Tibial nerve (tissue), 3 donors: ENCODE results near the gene ROPN1L.
A peak's percentile ranks its signal among the peaks of the same experiment; 100 is the strongest.

Experiments
- CTCF ChIP-seq, 5 experiments: fragments of 200-600 bp in 3 of 5; fragments of 450-650 bp in 2 of 5; sonication (generic) in 3 of 5; IDR thresholded peaks; one replicate each; pipeline ENCODE4 v1.5.1; 2016 to 2019; ENCODE audit warnings: antibody characterized with exemption in 5 of 5, mild to moderate bottlenecking in 3 of 5, moderate library complexity in 2 of 5
- POLR2A ChIP-seq, 2 donors: fragments of 450-650 bp; IDR thresholded peaks; one replicate each; pipeline ENCODE4 v1.6.1; 2017; ENCODE audit warnings: antibody characterized with exemption in 2 of 2, mild to moderate bottlenecking in 2 of 2, moderate library complexity in 2 of 2

- peak in 1 of 5 experiments; percentile 6 for TF ChIP-seq CTCF (IDR thresholded peaks at IDR 0.05)
- peak in 1 of 2 donors; percentile 73 for TF ChIP-seq POLR2A (IDR thresholded peaks at IDR 0.05)
These were observed at the start of gene ROPN1L for GRCh38 chr5:10441083-10441991.
